WTC11 (cell line): ENCODE results near the gene CRCP. TPM values are rescaled to one million over a fixed set of nuclear protein-coding genes. Genes with fewer than 3 reads are reported as not detected.
"Not testable (repeated sequence)": the region's sequence is repeated elsewhere in the genome, so short reads cannot be mapped to it uniquely, and the experiment has no call there.

Experiments
- ATAC-seq: fragments of 200-7000 bp; cut with Tn5 transposase; 2 replicates; pipeline ENCODE4 v1.10.0; 2021; ENCODE audit warnings: mild to moderate bottlenecking, moderate library complexity
- CTCF ChIA-PET: fragments of 300-600 bp; sonication (Branson Sonifier 250); formaldehyde crosslinking; loops from one replicate; lab custom pipeline; 2021; ENCODE audit warnings: antibody characterized with exemption; lab: Charles Lee
- POLR2A ChIA-PET: fragments of 350-600 bp; sonication (Branson Sonifier 250); formaldehyde crosslinking; loops from one replicate; lab custom pipeline; 2021; ENCODE audit warnings: antibody characterized with exemption; lab: Charles Lee
- DNase-seq: peaks from one replicate; pipeline ENCODE4 v3.0.0; 2021; ENCODE audit warnings: low spot score
- H3K27ac Mint-ChIP-seq: 2 replicates; pipeline ENCODE4 v1.8.0; 2021; ENCODE audit warnings: mixed read lengths
- H3K27me3 Mint-ChIP-seq: 2 replicates; pipeline ENCODE4 v1.8.0; 2021; ENCODE audit warnings: low read depth, mild to moderate bottlenecking, moderate library complexity, mixed read lengths
- H3K36me3 Mint-ChIP-seq: 2 replicates; pipeline ENCODE4 v1.8.0; 2021; ENCODE audit warnings: mixed read lengths
- H3K4me1 Mint-ChIP-seq: 2 replicates; pipeline ENCODE4 v1.8.0; 2022; ENCODE audit warnings: mixed read lengths
- H3K4me3 Mint-ChIP-seq: 2 replicates; pipeline ENCODE4 v1.8.0; 2021; ENCODE audit warnings: mild to moderate bottlenecking, moderate library complexity, mixed read lengths
- H3K9me3 Mint-ChIP-seq: 2 replicates; pipeline ENCODE4 v1.8.0; 2021; ENCODE audit warnings: mixed read lengths
- CREM ChIP-seq: sonication (generic); formaldehyde crosslinking; IDR thresholded peaks from 2 replicates; pipeline ENCODE4 v1.8.1; 2022; ENCODE audit warnings: mild to moderate bottlenecking, missing genetic modification reagents, moderate library complexity
- FOXP1 ChIP-seq: sonication (generic); formaldehyde crosslinking; IDR thresholded peaks from 2 replicates; pipeline ENCODE4 v1.8.0; 2022; ENCODE audit warnings: missing genetic modification reagents, mild to moderate bottlenecking, moderate library complexity, borderline replicate concordance
- SOX15 ChIP-seq: fragments of 250-450 bp; sonication (Bioruptor Pico); IDR thresholded peaks from 2 replicates; pipeline ENCODE4 v1.9.0; 2021; ENCODE audit warnings: mild to moderate bottlenecking
- TEAD1 ChIP-seq: sonication (generic); formaldehyde crosslinking; IDR thresholded peaks from 2 replicates; pipeline ENCODE4 v1.8.0; 2022; ENCODE audit warnings: mild to moderate bottlenecking, missing genetic modification reagents
- TP53 ChIP-seq: sonication (generic); formaldehyde crosslinking; IDR thresholded peaks from 2 replicates; pipeline ENCODE4 v1.8.1; 2023; ENCODE audit warnings: mild to moderate bottlenecking, missing genetic modification reagents
- total RNA-seq: library from RNA; stranded (reverse); gene quantifications from 3 replicates; pipeline ENCODE4 v1.2.3, GENCODE V29; 2021
- TF ChIP-seq, protein P1 (sequence below): sonication (generic); formaldehyde crosslinking; IDR thresholded peaks from 2 replicates; pipeline ENCODE4 v1.8.0; 2022; ENCODE audit warnings: missing genetic modification reagents
- TF ChIP-seq, protein P2 (sequence below): sonication (generic); formaldehyde crosslinking; IDR thresholded peaks from 2 replicates; pipeline ENCODE4 v1.8.1; 2023; ENCODE audit warnings: mild to moderate bottlenecking, missing genetic modification reagents, borderline replicate concordance
- TF ChIP-seq, protein P3 (sequence below): sonication (generic); formaldehyde crosslinking; IDR thresholded peaks from 2 replicates; pipeline ENCODE4 v1.8.0; 2022; ENCODE audit warnings: mild to moderate bottlenecking, missing genetic modification reagents
- TF ChIP-seq, protein P4 (sequence below): sonication (generic); formaldehyde crosslinking; IDR thresholded peaks from 2 replicates; pipeline ENCODE4 v1.8.1; 2023; ENCODE audit warnings: mild to moderate bottlenecking, missing genetic modification reagents
- TF ChIP-seq, protein P5 (sequence below): sonication (generic); formaldehyde crosslinking; IDR thresholded peaks from 2 replicates; pipeline ENCODE4 v1.8.1; 2023; ENCODE audit warnings: mild to moderate bottlenecking, moderate library complexity, missing genetic modification reagents
- TF ChIP-seq, protein P6 (sequence below): sonication (generic); formaldehyde crosslinking; IDR thresholded peaks from 2 replicates; pipeline ENCODE4 v1.8.1; 2022; ENCODE audit warnings: mild to moderate bottlenecking, missing genetic modification reagents, moderate library complexity, borderline replicate concordance

CRCP gene
- total RNA-seq, 1 experiment from 2014 or later = 23.3 TPM

DNA sequence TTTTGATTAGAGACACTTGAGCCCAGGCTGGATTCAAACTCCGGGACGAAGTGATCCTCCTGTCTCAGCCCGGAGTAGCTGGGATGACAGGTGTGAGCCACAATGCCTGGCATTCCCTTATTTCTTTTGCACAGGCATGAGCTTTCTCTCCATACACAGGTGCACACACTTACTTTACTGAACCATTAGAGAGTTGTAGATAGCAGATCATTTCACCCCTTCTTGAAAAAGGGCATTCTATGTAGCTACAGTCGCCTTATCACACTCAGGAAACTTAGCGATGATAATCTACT is 9.9 kb downstream of the CRCP start:
- not testable (repeated sequence) for H3K27me3 Mint-ChIP-seq, H3K36me3 Mint-ChIP-seq, DNase-seq, H3K9me3 Mint-ChIP-seq, ATAC-seq
- TF ChIP-seq, protein P1, sequence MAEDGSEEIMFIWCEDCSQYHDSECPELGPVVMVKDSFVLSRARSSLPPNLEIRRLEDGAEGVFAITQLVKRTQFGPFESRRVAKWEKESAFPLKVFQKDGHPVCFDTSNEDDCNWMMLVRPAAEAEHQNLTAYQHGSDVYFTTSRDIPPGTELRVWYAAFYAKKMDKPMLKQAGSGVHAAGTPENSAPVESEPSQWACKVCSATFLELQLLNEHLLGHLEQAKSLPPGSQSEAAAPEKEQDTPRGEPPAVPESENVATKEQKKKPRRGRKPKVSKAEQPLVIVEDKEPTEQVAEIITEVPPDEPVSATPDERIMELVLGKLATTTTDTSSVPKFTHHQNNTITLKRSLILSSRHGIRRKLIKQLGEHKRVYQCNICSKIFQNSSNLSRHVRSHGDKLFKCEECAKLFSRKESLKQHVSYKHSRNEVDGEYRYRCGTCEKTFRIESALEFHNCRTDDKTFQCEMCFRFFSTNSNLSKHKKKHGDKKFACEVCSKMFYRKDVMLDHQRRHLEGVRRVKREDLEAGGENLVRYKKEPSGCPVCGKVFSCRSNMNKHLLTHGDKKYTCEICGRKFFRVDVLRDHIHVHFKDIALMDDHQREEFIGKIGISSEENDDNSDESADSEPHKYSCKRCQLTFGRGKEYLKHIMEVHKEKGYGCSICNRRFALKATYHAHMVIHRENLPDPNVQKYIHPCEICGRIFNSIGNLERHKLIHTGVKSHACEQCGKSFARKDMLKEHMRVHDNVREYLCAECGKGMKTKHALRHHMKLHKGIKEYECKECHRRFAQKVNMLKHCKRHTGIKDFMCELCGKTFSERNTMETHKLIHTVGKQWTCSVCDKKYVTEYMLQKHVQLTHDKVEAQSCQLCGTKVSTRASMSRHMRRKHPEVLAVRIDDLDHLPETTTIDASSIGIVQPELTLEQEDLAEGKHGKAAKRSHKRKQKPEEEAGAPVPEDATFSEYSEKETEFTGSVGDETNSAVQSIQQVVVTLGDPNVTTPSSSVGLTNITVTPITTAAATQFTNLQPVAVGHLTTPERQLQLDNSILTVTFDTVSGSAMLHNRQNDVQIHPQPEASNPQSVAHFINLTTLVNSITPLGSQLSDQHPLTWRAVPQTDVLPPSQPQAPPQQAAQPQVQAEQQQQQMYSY (CRISPR knock-in tag) = 0 out of 2 replicates have a peak, but pooled peaks have one; percentile 33
- peak overlapping the region; percentile 33; the same call in 1 of the 2 replicates for H3K4me3 Mint-ChIP-seq
- CTCF ChIA-PET = interaction anchor here (0.6 kb wide), 2 partner anchors 11 to 289 kb away, joined by 3 to 4 read pairs; no protein-coding TSS in a partner anchor
- H3K4me1 Mint-ChIP-seq = peaks cover 13% of the 10 kb centered on the region
- POLR2A ChIA-PET = interaction anchor here (0.6 kb wide), 1 partner anchor 485 kb away, joined by 5 read pairs; no protein-coding TSS in a partner anchor
- H3K27ac Mint-ChIP-seq = peak overlapping the region; percentile 88

DNA sequence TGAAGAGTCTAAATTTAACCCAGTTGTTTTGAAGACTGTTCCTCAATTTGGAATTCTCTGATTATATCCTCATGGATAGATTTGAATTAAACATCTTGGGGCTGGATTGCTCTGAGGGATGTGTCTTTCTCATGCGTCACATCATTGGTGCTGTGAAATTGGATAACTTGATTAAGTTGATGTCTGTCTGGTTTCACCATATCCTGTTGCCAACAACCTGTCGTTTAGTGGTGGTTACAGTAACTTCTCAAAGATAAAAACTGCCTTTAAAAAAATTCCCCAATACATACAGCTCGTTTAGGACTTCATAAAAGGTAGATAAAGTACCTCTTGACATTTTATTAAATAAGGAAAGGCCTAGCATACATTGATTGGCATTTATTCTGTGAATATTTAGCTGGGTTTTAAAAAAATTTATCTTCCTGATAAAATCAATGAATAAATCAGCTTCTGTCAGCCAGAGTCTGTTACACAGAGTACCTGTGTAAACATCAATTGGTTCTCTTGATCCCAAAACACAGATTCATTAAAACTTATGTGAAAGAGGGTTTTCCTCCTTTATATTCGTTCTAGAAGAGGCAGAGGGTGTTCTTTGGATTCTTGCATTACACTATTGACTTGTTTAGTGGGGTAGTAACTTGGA is 10.5 kb downstream of the CRCP start:
- Mint-ChIP-seq H3K4me3 (no peak overlapping the region), H3K9me3 (no peaks in the 10 kb centered on the region), H3K4me1 (peaks cover 15% of the 10 kb centered on the region), H3K36me3 (peaks cover 3% of the 10 kb centered on the region; the same call in 1 of the 2 replicates), H3K27me3 (no peaks in the 10 kb centered on the region), H3K27ac (no peak overlapping the region; the same call in 1 of the 2 replicates)
- CTCF ChIA-PET = no interaction called here
- ATAC-seq = no peak
- POLR2A ChIA-PET = interaction anchor here (0.6 kb wide), 1 partner anchor 484 kb away, joined by 5 read pairs; no protein-coding TSS in a partner anchor
- DNase-seq = no peak
- TF ChIP-seq TP53 (CRISPR knock-in tag) (no peak), TEAD1 (CRISPR knock-in tag) (no peak), FOXP1 (CRISPR knock-in tag) (no peak), SOX15 (CRISPR knock-in tag) (no peak), CREM (CRISPR knock-in tag) (no peak)
- TF ChIP-seq, protein P2, sequence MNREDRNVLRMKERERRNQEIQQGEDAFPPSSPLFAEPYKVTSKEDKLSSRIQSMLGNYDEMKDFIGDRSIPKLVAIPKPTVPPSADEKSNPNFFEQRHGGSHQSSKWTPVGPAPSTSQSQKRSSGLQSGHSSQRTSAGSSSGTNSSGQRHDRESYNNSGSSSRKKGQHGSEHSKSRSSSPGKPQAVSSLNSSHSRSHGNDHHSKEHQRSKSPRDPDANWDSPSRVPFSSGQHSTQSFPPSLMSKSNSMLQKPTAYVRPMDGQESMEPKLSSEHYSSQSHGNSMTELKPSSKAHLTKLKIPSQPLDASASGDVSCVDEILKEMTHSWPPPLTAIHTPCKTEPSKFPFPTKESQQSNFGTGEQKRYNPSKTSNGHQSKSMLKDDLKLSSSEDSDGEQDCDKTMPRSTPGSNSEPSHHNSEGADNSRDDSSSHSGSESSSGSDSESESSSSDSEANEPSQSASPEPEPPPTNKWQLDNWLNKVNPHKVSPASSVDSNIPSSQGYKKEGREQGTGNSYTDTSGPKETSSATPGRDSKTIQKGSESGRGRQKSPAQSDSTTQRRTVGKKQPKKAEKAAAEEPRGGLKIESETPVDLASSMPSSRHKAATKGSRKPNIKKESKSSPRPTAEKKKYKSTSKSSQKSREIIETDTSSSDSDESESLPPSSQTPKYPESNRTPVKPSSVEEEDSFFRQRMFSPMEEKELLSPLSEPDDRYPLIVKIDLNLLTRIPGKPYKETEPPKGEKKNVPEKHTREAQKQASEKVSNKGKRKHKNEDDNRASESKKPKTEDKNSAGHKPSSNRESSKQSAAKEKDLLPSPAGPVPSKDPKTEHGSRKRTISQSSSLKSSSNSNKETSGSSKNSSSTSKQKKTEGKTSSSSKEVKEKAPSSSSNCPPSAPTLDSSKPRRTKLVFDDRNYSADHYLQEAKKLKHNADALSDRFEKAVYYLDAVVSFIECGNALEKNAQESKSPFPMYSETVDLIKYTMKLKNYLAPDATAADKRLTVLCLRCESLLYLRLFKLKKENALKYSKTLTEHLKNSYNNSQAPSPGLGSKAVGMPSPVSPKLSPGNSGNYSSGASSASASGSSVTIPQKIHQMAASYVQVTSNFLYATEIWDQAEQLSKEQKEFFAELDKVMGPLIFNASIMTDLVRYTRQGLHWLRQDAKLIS = no peak
- TF ChIP-seq, protein P3, sequence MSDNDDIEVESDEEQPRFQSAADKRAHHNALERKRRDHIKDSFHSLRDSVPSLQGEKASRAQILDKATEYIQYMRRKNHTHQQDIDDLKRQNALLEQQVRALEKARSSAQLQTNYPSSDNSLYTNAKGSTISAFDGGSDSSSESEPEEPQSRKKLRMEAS (CRISPR knock-in tag) = no peak
- TF ChIP-seq, protein P4, sequence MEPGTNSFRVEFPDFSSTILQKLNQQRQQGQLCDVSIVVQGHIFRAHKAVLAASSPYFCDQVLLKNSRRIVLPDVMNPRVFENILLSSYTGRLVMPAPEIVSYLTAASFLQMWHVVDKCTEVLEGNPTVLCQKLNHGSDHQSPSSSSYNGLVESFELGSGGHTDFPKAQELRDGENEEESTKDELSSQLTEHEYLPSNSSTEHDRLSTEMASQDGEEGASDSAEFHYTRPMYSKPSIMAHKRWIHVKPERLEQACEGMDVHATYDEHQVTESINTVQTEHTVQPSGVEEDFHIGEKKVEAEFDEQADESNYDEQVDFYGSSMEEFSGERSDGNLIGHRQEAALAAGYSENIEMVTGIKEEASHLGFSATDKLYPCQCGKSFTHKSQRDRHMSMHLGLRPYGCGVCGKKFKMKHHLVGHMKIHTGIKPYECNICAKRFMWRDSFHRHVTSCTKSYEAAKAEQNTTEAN = no peak
- TF ChIP-seq, protein P5, sequence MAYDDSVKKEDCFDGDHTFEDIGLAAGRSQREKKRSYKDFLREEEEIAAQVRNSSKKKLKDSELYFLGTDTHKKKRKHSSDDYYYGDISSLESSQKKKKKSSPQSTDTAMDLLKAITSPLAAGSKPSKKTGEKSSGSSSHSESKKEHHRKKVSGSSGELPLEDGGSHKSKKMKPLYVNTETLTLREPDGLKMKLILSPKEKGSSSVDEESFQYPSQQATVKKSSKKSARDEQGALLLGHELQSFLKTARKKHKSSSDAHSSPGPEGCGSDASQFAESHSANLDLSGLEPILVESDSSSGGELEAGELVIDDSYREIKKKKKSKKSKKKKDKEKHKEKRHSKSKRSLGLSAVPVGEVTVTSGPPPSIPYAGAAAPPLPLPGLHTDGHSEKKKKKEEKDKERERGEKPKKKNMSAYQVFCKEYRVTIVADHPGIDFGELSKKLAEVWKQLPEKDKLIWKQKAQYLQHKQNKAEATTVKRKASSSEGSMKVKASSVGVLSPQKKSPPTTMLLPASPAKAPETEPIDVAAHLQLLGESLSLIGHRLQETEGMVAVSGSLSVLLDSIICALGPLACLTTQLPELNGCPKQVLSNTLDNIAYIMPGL (CRISPR knock-in tag) = no peak
- TF ChIP-seq, protein P6, sequence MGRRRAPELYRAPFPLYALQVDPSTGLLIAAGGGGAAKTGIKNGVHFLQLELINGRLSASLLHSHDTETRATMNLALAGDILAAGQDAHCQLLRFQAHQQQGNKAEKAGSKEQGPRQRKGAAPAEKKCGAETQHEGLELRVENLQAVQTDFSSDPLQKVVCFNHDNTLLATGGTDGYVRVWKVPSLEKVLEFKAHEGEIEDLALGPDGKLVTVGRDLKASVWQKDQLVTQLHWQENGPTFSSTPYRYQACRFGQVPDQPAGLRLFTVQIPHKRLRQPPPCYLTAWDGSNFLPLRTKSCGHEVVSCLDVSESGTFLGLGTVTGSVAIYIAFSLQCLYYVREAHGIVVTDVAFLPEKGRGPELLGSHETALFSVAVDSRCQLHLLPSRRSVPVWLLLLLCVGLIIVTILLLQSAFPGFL (CRISPR knock-in tag) = no peak
